Skeletal muscle cell (primary cell): ENCODE data around the gene GINS3.

Source experiments
- DNase-seq: peaks from one replicate; pipeline ENCODE4 v3.0.0-alpha.2; 2010; ENCODE audit warnings: low read depth
- H3K4me3 ChIP-seq: 2 replicates; pipeline ENCODE4 v1.5.1; 2011; ENCODE audit warnings: low read depth, mild to moderate bottlenecking, control low read depth, low read length, moderate library complexity

Gene GINS3

GRCh38 chr16:58392215-58393137 is at the start of gene GINS3:
Gene GINS3, plus strand, starts transcription at chr16:58392471. Its CDS starts 131 bp downstream, at chr16:58392602.
- DNase-seq = peak; percentile 78
- peak within 1 kb of the TSS; percentile 94 for H3K4me3 ChIP-seq

- no peak overlapping the region for H3K4me3 ChIP-seq
- no peak for DNase-seq
Observed at GRCh38 chr16:58343562-58343961, 48.7 kb upstream of the GINS3 start.

- no peak overlapping the region for H3K4me3 ChIP-seq
- DNase-seq = no peak
Observed at GRCh38 chr16:58345574-58346354, 46.5 kb upstream of the GINS3 start.

GRCh38 chr16:58346831-58347371 is 45.4 kb upstream of the GINS3 start:
- H3K4me3 ChIP-seq = no peak overlapping the region
- DNase-seq = no peak

- DNase-seq = no peak
- no peak overlapping the region for H3K4me3 ChIP-seq
Observed at GRCh38 chr16:58348986-58349385, 43.3 kb upstream of the GINS3 start.

- no peak overlapping the region for H3K4me3 ChIP-seq
- no peak for DNase-seq
Observed at GRCh38 chr16:58352690-58353089, 39.6 kb upstream of the GINS3 start.

- H3K4me3 ChIP-seq = no peak overlapping the region
- DNase-seq = no peak
Observed at GRCh38 chr16:58360041-58360634, 32.1 kb upstream of the GINS3 start.

GRCh38 chr16:58361726-58362125 is 30.5 kb upstream of the GINS3 start:
- no peak overlapping the region for H3K4me3 ChIP-seq
- no peak for DNase-seq

GRCh38 chr16:58363746-58364393 is 28.4 kb upstream of the GINS3 start:
- no peak for DNase-seq

GRCh38 chr16:58365623-58366022 is 26.6 kb upstream of the GINS3 start:
- H3K4me3 ChIP-seq = no peak overlapping the region
- no peak for DNase-seq

More at GRCh38 chr16:58363746-58364393, 28.4 kb upstream of the GINS3 start:
- no peak overlapping the region for H3K4me3 ChIP-seq

- no peak overlapping the region for H3K4me3 ChIP-seq
- peak; percentile 28 for DNase-seq
Observed at GRCh38 chr16:58366247-58367031, 25.8 kb upstream of the GINS3 start.

- H3K4me3 ChIP-seq = no peak overlapping the region
- DNase-seq = no peak
Observed at GRCh38 chr16:58367252-58367651, 25.0 kb upstream of the GINS3 start.

GRCh38 chr16:58371841-58372240 is 20.4 kb upstream of the GINS3 start:
- H3K4me3 ChIP-seq = no peak overlapping the region
- no peak for DNase-seq

GRCh38 chr16:58375386-58375785 is 16.9 kb upstream of the GINS3 start:
- H3K4me3 ChIP-seq = no peak overlapping the region
- DNase-seq = no peak

GRCh38 chr16:58377932-58378331 is 14.3 kb upstream of the GINS3 start:
- no peak overlapping the region for H3K4me3 ChIP-seq

GRCh38 chr16:58378401-58378800 is 13.9 kb upstream of the GINS3 start:
- DNase-seq = no peak
- no peak overlapping the region for H3K4me3 ChIP-seq

More at GRCh38 chr16:58377932-58378331, 14.3 kb upstream of the GINS3 start:
- DNase-seq = no peak

- DNase-seq = no peak
Observed at GRCh38 chr16:58379736-58380135, 12.5 kb upstream of the GINS3 start.

GRCh38 chr16:58381661-58382060 is 10.6 kb upstream of the GINS3 start:
- DNase-seq = no peak
- no peak overlapping the region for H3K4me3 ChIP-seq

More at GRCh38 chr16:58379736-58380135, 12.5 kb upstream of the GINS3 start:
- no peak overlapping the region for H3K4me3 ChIP-seq
